HFF-Myc (cell line): ENCODE measurements around the gene CENPS.
"Not testable (repeated sequence)": the region's sequence is repeated elsewhere in the genome, so short reads cannot be mapped to it uniquely, and the experiment has no call there.

Experiments used
- DNase-seq: peaks from one replicate; pipeline ENCODE4 v3.0.0-alpha.2; 2011; ENCODE audit warnings: low read depth; ENCODE audit errors: extremely low read depth
- H3K4me3 ChIP-seq: replicated peaks from 2 replicates; pipeline ENCODE4 v1.5.1; 2011; ENCODE audit warnings: low read depth, mild to moderate bottlenecking, control low read depth, low read length
- CTCF ChIP-seq: IDR thresholded peaks from 2 replicates; pipeline ENCODE4 v1.5.1; 2012; ENCODE audit warnings: mild to moderate bottlenecking, low read depth, low read length, control low read depth; ENCODE audit errors: missing control alignments

Gene CENPS

GRCh38 chr1:10471411-10472219 lies 41.4 kb downstream of the CENPS start:
- DNase-seq, result no peak
- peak overlapping the region; percentile 63 for H3K4me3 ChIP-seq
- TF ChIP-seq CTCF, result no peak

DNA sequence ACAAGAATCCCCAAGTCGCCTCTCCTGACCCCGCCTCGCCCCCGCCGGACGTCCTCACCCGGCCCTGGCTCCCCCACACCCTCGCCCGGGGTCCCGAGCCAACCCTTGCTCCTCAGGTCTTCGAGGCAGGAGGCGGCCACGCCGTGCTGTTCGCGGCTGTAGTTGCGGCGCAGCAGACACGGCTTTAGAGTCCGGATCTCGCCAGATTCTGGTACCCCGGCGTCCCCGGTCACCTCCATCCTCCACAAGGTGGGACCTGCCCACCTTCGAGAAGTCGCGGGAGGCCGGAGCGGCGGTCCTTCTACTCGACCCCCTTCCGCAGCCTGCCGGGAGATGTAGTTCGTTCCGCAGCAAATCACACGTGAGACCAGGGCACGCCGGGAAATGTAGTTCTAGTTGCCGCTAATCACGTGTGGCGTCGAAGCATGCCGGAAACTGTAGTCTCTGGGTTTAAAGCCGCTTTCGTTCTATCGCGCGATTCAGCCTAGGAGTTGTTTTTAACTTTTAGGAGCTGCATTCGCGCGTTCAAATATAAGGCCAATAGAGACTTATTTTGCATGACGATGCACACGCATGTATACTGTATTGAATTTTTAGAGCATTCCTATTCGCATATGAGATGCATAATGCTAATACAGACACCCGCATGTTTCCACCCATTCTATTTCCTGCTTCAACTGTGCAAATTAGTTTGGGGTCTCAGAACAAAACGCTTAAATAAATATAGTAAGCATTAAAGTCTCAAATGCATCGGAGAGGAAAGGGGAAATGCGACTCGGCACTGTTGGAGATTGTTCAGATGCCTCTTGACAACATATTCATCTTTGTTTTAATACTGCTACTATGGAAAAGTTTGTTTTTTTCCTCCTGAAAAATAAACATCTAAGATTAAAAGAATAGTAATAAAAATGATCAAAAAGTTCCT lies 42.2 kb downstream of the CENPS start, which contains the start of gene DFFA:
TSS of gene DFFA (minus strand) at position 310 of the 925 bp plus-strand sequence. CDS start at position 239, 71 bp downstream.
- peak; percentile 94 for DNase-seq
- TF ChIP-seq CTCF, result no peak
- peak within 1 kb of the TSS; percentile 63 for H3K4me3 ChIP-seq

DNA sequence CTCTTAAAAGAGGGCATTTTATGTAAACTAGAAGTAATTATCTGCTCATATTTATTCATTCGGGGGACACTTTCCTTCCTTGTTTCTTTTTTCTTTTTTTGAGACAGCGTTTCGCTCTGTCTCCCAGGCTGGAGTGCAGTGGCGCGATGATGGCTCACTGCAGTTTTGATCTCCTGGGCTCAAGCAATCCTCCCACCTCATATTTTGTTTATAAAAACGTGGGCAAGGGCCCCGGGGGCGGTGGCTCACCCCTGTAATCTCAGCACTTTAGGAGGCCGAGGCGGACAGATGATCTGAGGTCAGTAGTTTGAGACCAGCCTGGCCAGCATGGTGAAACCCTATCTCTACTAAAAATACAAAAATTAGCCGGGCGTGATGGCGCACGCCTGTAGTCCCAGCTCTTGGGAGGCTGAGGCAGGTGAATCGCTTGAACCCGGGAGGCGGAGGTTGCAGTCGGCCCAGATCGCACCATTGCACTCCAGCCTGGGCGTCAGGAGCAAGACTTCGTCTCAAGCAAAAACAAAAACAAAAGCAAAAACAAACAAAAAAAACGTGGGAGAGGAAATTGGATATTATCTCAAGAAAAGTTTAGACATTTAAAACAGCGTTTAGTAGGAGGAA lies 43.0 kb downstream of the CENPS start:
- no peak for TF ChIP-seq CTCF
- no peak for DNase-seq
- no peak overlapping the region for H3K4me3 ChIP-seq

GRCh38 chr1:10474309-10474612 lies 44.0 kb downstream of the CENPS start:
- H3K4me3 ChIP-seq, result peak overlapping the region; percentile 93
- DNase-seq, result not testable (repeated sequence)

- TF ChIP-seq CTCF, result no peak
- DNase-seq, result peak; percentile 66
- peak within 1 kb of the TSS; percentile 93 for H3K4me3 ChIP-seq
Observed at GRCh38 chr1:10474613-10475507, 44.6 kb downstream of the CENPS start, which contains the start of gene PEX14. Gene PEX14 (plus strand): TSS chr1:10474950. CDS start chr1:10474967, 17 bp downstream.

DNA sequence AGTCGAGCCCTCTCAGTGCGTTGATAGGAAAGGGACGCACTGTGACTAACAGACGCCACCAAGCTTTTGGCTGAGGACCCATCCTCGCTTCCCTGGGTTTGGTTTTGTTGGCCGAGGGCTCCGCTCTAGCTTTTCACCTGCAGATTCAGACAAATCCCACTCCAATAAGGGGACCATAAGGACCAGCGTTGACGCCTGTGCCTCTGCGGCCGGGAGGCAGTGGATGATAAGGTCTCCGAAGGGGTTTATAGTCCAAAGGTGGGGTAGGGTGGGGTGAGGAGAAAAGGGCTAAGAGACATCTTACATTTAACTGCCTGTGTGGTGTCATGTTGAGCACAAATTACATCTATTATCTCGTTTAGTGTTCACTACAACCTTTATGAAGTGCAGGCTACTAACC lies 45.3 kb downstream of the CENPS start:
- no peak for TF ChIP-seq CTCF
- no peak for DNase-seq

More for the DNA sequence above, 45.3 kb downstream of the CENPS start:
- peak overlapping the region; percentile 93 for H3K4me3 ChIP-seq
